ENCODE measurements around the gene SFTPB.
"Not testable (repeated sequence)": the region's sequence is repeated elsewhere in the genome, so short reads cannot be mapped to it uniquely, and the experiment has no call there.

GRCh38 chr2:85714421-85714820 lies 46.4 kb upstream of the SFTPB start:
- TF ChIP-seq, protein P1, sequence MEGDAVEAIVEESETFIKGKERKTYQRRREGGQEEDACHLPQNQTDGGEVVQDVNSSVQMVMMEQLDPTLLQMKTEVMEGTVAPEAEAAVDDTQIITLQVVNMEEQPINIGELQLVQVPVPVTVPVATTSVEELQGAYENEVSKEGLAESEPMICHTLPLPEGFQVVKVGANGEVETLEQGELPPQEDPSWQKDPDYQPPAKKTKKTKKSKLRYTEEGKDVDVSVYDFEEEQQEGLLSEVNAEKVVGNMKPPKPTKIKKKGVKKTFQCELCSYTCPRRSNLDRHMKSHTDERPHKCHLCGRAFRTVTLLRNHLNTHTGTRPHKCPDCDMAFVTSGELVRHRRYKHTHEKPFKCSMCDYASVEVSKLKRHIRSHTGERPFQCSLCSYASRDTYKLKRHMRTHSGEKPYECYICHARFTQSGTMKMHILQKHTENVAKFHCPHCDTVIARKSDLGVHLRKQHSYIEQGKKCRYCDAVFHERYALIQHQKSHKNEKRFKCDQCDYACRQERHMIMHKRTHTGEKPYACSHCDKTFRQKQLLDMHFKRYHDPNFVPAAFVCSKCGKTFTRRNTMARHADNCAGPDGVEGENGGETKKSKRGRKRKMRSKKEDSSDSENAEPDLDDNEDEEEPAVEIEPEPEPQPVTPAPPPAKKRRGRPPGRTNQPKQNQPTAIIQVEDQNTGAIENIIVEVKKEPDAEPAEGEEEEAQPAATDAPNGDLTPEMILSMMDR (IDR thresholded peaks at IDR 0.05; ENCODE audit: low read depth, low read length) = not testable (repeated sequence)
- TF ChIP-seq EZH2phosphoT487 (IDR thresholded peaks at IDR 0.05; ENCODE audit: low read depth) = not testable (repeated sequence)
